HL-60/S4 treated with retinoic acid at 250 ng/mL for 4 days and 3 days (cell line): Measurements from ENCODE around the gene RNF144A.

ENCODE experiments used
- in situ Hi-C: fragments of 300-500 bp; cut with MboI; formaldehyde crosslinking; loops from 2 replicates; pipeline ENCODE4 v1.7.0; 2022; ENCODE audit warnings: low sequenced_read_pairs

Gene RNF144A

DNA sequence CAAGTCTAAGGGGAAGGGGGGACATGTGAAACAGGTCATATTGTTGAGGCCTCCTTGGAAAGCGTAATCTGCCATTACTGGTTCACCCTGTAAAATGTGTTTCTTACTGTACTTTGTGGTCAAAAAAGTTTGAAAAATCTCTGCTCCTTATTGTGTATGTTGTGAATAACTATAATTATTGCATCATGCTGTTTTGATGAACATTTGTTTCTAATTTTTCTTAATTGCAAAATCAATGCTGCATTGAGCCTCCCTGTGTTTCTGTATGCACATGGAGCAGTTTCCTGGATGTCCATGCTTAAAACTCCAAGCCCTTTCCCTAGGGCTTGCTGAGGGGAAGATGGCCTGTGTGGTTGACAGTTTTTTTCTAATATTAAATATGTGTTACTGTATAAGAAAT, 158.6 kb downstream of the RNF144A start:
- in situ Hi-C loops, result no loop called here

DNA sequence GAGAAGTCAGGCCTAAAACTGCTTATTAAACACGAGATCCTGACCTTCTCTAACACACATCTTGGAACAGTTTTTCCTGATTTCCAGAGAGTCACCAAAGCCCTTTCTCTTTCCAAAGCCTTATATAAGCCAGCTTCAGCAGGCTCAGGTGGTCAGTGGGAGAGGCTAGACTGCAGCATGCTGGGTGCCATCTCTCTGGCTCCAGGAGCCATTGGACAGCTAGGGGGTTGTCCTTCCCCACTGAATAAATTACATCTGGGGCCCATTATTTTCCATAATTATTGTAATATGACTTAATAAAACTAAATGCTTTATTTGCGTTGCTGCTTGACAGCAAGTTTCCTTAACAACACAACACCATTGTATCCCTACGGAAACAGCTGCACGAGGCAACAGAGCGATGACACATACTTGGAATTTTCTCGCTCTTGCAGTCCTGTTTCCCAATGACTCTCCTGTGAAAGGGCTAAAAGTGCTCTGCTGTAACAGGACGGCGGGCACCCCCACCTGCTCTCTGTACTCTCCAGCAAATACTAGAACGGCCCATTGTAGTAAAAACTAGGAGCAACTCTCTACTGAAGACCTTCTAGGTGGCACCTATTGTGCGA, 160.6 kb downstream of the RNF144A start:
- in situ Hi-C loops, result no loop called here

DNA sequence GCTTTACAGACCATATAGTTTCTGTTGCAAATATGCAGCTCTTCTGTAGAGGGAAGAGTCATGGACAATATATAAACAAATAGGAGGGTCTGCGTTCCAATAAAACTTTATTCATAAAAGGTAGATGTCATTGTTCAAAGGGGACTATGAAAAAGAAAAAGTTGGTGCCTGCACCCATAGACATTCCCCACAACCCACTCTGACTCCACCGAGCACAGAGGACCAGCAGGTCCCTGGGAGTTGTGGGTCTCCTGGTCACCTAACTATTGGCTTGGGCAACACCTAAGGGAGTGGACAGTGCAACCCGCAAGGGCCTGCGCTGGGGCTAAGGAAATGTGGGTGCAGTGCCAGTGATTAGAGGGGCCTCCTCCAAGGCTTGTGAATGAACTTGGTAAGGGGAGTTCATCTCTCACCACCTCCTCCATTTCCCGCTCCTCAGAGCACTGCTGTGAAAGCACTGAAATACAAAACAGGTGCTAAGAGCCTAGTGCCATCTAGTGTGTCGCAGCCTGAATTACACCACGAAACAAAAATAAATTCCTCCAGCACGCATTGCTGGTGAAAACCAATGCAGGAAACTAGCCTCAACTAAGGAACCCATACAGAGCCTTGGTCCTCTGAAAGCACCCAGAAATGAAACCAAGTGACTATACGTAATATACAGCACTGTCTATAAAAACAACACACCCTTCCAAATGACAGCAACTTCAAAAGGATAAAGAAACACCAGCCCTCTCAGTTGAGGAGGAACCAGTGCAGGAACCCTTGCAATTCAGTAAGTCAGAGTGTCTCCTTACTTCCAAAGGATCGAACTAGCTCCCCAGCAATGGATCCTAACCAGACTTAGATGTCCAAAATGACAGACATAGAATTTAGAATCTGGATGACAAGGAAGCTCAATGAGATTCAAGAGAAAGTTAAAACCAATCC, 166.6 kb downstream of the RNF144A start:
- in situ Hi-C loops, result no loop called here

DNA sequence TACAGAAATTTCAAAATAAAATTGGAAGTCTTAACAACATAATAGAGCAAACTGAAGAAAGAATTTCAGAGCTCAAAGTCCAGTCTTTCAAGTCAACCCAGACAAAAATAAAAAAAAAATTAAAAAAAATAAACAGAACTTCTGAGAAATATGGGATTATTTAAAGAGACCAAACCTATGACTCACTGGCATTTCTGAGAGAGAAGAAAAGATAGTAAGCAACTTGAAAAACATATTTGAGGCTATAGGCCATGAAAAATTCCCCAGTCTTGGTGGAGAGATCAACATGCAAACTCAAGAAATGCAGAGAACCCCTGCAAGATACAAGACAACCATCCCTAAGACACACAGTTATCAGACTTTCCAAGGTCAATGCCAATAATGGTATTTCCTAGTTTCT, 167.4 kb downstream of the RNF144A start:
- in situ Hi-C loops, result no loop called here

DNA sequence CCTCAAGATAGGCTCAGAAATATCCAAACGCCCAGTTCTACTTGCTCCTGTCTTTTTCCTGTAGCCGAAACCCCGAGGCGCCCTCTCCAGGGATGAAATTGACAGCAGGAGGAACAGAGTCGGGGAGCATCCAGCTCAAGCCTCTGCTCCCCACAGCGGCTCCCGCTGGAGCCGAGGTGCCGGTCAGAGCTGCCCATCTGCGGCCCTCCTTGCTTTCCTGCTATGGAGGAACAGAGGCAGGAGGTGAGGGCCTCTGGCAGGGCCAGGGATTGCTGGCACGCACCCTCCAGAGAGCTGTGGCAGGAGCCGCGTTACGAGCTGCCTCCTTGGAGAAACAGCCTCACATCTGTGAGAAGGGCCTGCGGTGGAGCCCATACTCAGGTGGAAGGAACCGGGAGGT, 172.1 kb downstream of the RNF144A start:
- in situ Hi-C loops, result no loop called here

DNA sequence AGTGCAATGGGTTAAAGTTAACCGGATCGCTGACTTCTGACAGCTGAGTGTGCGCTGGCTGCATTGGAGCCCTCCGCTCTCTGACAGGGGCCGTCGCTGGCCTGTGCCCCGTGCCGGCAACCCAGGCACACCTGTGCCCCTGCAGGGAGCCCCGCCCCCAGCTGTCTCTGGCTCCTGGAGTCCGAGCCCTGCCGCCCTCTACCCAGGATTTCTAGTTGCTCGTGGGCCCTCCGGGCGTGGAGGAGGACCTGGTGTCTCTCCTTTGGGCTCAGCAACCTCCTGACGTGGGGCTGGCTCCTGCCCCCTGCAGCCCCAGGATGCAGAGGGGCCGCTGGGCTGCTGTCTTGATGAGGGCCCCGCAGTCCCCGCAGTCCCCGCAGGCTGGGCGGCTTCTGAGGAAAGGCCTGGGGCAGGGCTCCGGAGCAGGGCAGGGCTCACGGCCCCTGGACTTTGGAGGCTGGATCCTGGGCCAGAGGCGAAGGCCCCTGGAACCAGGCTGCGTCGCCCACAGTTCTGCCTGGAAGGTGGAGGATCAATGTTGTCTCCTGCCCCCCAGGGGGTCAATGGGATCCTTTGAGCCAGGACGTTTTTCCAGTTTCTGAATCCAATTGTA, 172.8 kb downstream of the RNF144A start:
- in situ Hi-C loops, result no loop called here

DNA sequence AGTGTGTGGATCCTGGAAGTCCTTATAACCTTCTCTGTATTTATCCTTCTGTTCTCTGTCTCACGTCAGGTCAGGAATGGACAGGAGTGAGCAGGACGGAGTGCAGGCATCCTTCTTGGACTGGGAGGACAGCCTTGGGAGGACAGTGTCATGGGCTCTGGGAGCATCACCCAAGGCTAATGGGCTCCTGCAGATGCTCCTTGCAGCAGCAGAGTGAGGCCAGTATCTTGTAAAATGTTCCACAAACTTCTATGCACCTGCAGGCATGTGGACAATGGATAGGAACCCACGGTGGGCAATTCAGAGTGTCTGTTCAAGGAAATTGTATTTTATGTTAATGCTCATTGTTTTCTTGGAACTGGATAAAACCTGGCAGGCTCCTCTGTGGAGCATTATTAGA, 176.2 kb downstream of the RNF144A start:
- in situ Hi-C loops, result no loop called here
